GM12891 (cell line): ENCODE results near the gene PI4KA.
"Not testable (repeated sequence)": the region's sequence is repeated elsewhere in the genome, so short reads cannot be mapped to it uniquely, and the experiment has no call there.

Experiments
- PAX5 ChIP-seq: IDR thresholded peaks from 2 replicates; pipeline ENCODE4 v1.6.1; 2011; ENCODE audit warnings: low read length, moderate library complexity, mild to moderate bottlenecking; ENCODE audit not compliant: insufficient read depth, severe bottlenecking
- POLR2A ChIP-seq: IDR thresholded peaks from 2 replicates; pipeline ENCODE4 v1.6.1; 2011; ENCODE audit warnings: low read depth, low read length, control low read depth
- POLR2AphosphoS5 ChIP-seq: IDR thresholded peaks from 2 replicates; pipeline ENCODE4 v1.6.1; 2011; ENCODE audit warnings: low read depth, low read length, control low read depth
- POU2F2 ChIP-seq: IDR thresholded peaks from 2 replicates; pipeline ENCODE4 v1.6.1; 2011; ENCODE audit warnings: low read depth, mild to moderate bottlenecking, control low read depth, low read length, moderate library complexity
- SPI1 ChIP-seq: IDR thresholded peaks from 2 replicates; pipeline ENCODE4 v1.6.1; 2011; ENCODE audit warnings: low read depth, low read length, control low read depth
- TAF1 ChIP-seq: IDR thresholded peaks from 2 replicates; pipeline ENCODE4 v1.6.1; 2011; ENCODE audit warnings: low read depth, low read length, control low read depth

GRCh38 chr22:20687356-20688172, 171.0 kb downstream of the PI4KA start:
- TF ChIP-seq POLR2A, POLR2AphosphoS5, TAF1, SPI1, POU2F2, PAX5: not testable (repeated sequence)
